ENCODE data around the gene NHEJ1. TPM values are rescaled to one million over a fixed set of nuclear protein-coding genes. Genes with fewer than 3 reads are reported as not detected.

NHEJ1 gene
- total RNA-seq, 2 experiments from 2014 or later = 12.7 to 14.3 TPM

GRCh38 chr2:219174801-219175200, 14.2 kb upstream of the NHEJ1 start:
- Histone ChIP-seq H3K27ac (ENCODE audit: low read depth, low read length, poor library complexity, severe bottlenecking) (no peak overlapping the region), H3K36me3 (ENCODE audit: insufficient read depth, low read length) (peaks cover 54% of the 10 kb centered on the region), H4K20me1 (ENCODE audit: insufficient read depth, low read length) (0 out of 2 replicates have a peak, but pooled peaks cover 10% of the 10 kb centered on the region), H3K4me1 (ENCODE audit: insufficient read depth, low read length, poor library complexity, severe bottlenecking) (peaks cover 17% of the 10 kb centered on the region), H3K9me2 (ENCODE audit: insufficient read depth, low read length) (no peaks in the 10 kb centered on the region), H3K79me2 (ENCODE audit: insufficient read depth, low read depth, low read length) (peaks cover 21% of the 10 kb centered on the region; the same call in 1 of the 2 replicates), H2AFZ (ENCODE audit: low read length) (no peak overlapping the region), H3K4me2 (ENCODE audit: low read length) (no peak overlapping the region), H3K4me3 (ENCODE audit: low read depth, low read length, poor library complexity, severe bottlenecking) (no peak overlapping the region), H3K9me3 (ENCODE audit: low read length) (no peaks in the 10 kb centered on the region)
- intact Hi-C loops (cut with micrococcal nuclease; ENCODE audit: unreplicated experiment) = loop anchor here (5.0 kb wide), 2 partner anchors 212 to 368 kb away; partner anchors contain the start of genes CHPF, DNPEP and TMEM198
- CTCF ChIA-PET (ENCODE audit: unreplicated experiment) = interaction anchor here (0.6 to 1.3 kb wide), 3 partner anchors 71 to 818 kb away, joined by 3 to 5 read pairs (median 3); partner anchors contain the start of genes CATIP, GLB1L and STK16
- no TSS peak for BruUV-seq (replicated peaks)
- POLR2A ChIA-PET = interaction anchor here (3.3 kb wide), 1 partner anchor 32 kb away, joined by 23 read pairs; the partner anchor contains the start of gene ZFAND2B
- no peak for DNase-seq (ENCODE audit: low spot score)
- TF ChIP-seq EZH2phosphoT487 (IDR thresholded peaks at IDR 0.05; ENCODE audit: borderline replicate concordance, low read depth, low read length) = no peak
- TF ChIP-seq CTCF (conservative IDR thresholded peaks at IDR 0.05; ENCODE audit: low read length) = no peak

GRCh38 chr2:219174146-219174545, 13.5 kb upstream of the NHEJ1 start:
- H3K27ac ChIP-seq (ENCODE audit: low read depth, low read length, poor library complexity, severe bottlenecking) = no peak overlapping the region
- no peak overlapping the region for H3K4me3 ChIP-seq (ENCODE audit: low read depth, low read length, poor library complexity, severe bottlenecking)
- DNase-seq (ENCODE audit: low spot score) = no peak
- intact Hi-C loops (cut with micrococcal nuclease; ENCODE audit: unreplicated experiment) = no loop called here
- no peaks in the 10 kb centered on the region for H3K9me2 ChIP-seq (ENCODE audit: insufficient read depth, low read length)
- CTCF ChIA-PET (ENCODE audit: unreplicated experiment) = interaction anchor here (1.3 kb wide), 1 partner anchor 71 kb away, joined by 3 read pairs; the partner anchor contains the start of genes GLB1L and STK16
- BruUV-seq (replicated peaks) = no TSS peak
- H3K4me2 ChIP-seq (ENCODE audit: low read length) = no peak overlapping the region
- no peak for TF ChIP-seq EZH2phosphoT487 (IDR thresholded peaks at IDR 0.05; ENCODE audit: borderline replicate concordance, low read depth, low read length)
- TF ChIP-seq CTCF (conservative IDR thresholded peaks at IDR 0.05; ENCODE audit: low read length) = no peak
- 0 out of 2 replicates have a peak, but pooled peaks cover 5% of the 10 kb centered on the region for H4K20me1 ChIP-seq (ENCODE audit: insufficient read depth, low read length)
- no peaks in the 10 kb centered on the region for H3K9me3 ChIP-seq (ENCODE audit: low read length)
- H3K79me2 ChIP-seq (ENCODE audit: insufficient read depth, low read depth, low read length) = peaks cover 15% of the 10 kb centered on the region; the same call in 1 of the 2 replicates
- peaks cover 10% of the 10 kb centered on the region for H3K4me1 ChIP-seq (ENCODE audit: insufficient read depth, low read length, poor library complexity, severe bottlenecking)
- peaks cover 49% of the 10 kb centered on the region for H3K36me3 ChIP-seq (ENCODE audit: insufficient read depth, low read length)
- POLR2A ChIA-PET = interaction anchor here (1.1 kb wide), 1 partner anchor 32 kb away, joined by 4 read pairs; the partner anchor contains the start of gene ZFAND2B
- H2AFZ ChIP-seq (ENCODE audit: low read length) = no peak overlapping the region

- DNase-seq (ENCODE audit: low spot score) = no peak
- TF ChIP-seq CTCF (conservative IDR thresholded peaks at IDR 0.05; ENCODE audit: low read length) = no peak
- no peak for TF ChIP-seq EZH2phosphoT487 (IDR thresholded peaks at IDR 0.05; ENCODE audit: borderline replicate concordance, low read depth, low read length)
- peaks cover 49% of the 10 kb centered on the region for H3K36me3 ChIP-seq (ENCODE audit: insufficient read depth, low read length)
- no peaks in the 10 kb centered on the region for H3K9me3 ChIP-seq (ENCODE audit: low read length)
- H3K27ac ChIP-seq (ENCODE audit: low read depth, low read length, poor library complexity, severe bottlenecking) = no peak overlapping the region
- H3K4me2 ChIP-seq (ENCODE audit: low read length) = no peak overlapping the region
- H3K4me1 ChIP-seq (ENCODE audit: insufficient read depth, low read length, poor library complexity, severe bottlenecking) = peaks cover 7% of the 10 kb centered on the region
- no peak overlapping the region for H3K4me3 ChIP-seq (ENCODE audit: low read depth, low read length, poor library complexity, severe bottlenecking)
- no peak overlapping the region for H2AFZ ChIP-seq (ENCODE audit: low read length)
- BruUV-seq (replicated peaks) = no TSS peak
- H4K20me1 ChIP-seq (ENCODE audit: insufficient read depth, low read length) = no peaks in the 10 kb centered on the region
- peaks cover 8% of the 10 kb centered on the region; the same call in 1 of the 2 replicates for H3K79me2 ChIP-seq (ENCODE audit: insufficient read depth, low read depth, low read length)
- intact Hi-C loops (cut with micrococcal nuclease; ENCODE audit: unreplicated experiment) = no loop called here
- ChIA-PET POLR2A (interaction anchor here (1.1 kb wide), 1 partner anchor 33 kb away, joined by 4 read pairs; the partner anchor contains the start of gene ZFAND2B), CTCF (ENCODE audit: unreplicated experiment) (interaction anchor here (0.6 to 0.7 kb wide), 2 partner anchors 75 to 122 kb away, joined by 3 read pairs; no protein-coding TSS in a partner anchor)
- no peaks in the 10 kb centered on the region for H3K9me2 ChIP-seq (ENCODE audit: insufficient read depth, low read length)
These were observed 12.6 kb upstream of the NHEJ1 start for GRCh38 chr2:219173176-219173575.
